Colonic mucosa (tissue), 4 donors: ENCODE results near the gene GATAD2B. TPM values are rescaled to one million over a fixed set of nuclear protein-coding genes. Genes with fewer than 3 reads are reported as not detected.

Source experiments
- DNase-seq: peaks from one replicate; pipeline ENCODE4 v3.0.0-alpha.2; 2020
- H3K27ac ChIP-seq: fragments of 200-600 bp; one replicate; pipeline ENCODE4 v1.8.0; 2021
- H3K27me3 ChIP-seq: fragments of 200-600 bp; one replicate; pipeline ENCODE4 v1.8.0; 2021
- H3K36me3 ChIP-seq: fragments of 200-600 bp; one replicate; pipeline ENCODE4 v1.8.0; 2021
- H3K4me1 ChIP-seq: fragments of 200-600 bp; one replicate; pipeline ENCODE4 v1.8.0; 2021; ENCODE audit warnings: mild to moderate bottlenecking
- H3K4me3 ChIP-seq: fragments of 200-600 bp; one replicate; pipeline ENCODE4 v1.8.0; 2021
- H3K9ac ChIP-seq, 2 donors: one replicate each; pipeline ENCODE4 v1.7.0; 2013; ENCODE audit warnings: control low read depth in 2 of 2, low read depth in 2 of 2, low read length in 2 of 2
- H3K9me3 ChIP-seq: fragments of 200-600 bp; one replicate; pipeline ENCODE4 v1.8.0; 2021
- CTCF ChIP-seq: fragments of 200-600 bp; IDR thresholded peaks from one replicate; pipeline ENCODE4 v1.8.0; 2022; ENCODE audit warnings: antibody characterized with exemption, mild to moderate bottlenecking
- intact Hi-C: fragments of 100-400 bp; cut with DNase I; formaldehyde crosslinking; loops from one replicate; pipeline ENCODE4 v1.14.1; 2022
- total RNA-seq, 2 donors: library from RNA; stranded (reverse); fragmentation: NEBNext Ultra II Directional in 1 of 2; extraction: Animal tissue kit (Norgen Biotek cat#: 25700) in 1 of 2; gene quantifications; one replicate each; pipeline ENCODE4 v1.2.1, GENCODE V29; 2021
- donor health status: healthy.
- donor health status: DM: no; HTN: no; CAD: no.
- donor health status: DM: no; HTN: no; CAD: no.

Gene GATAD2B
- total RNA-seq, 2 donors from 2014 or later, result 32.5 to 36.5 TPM

- no peak overlapping the region for H3K4me3 ChIP-seq
- H3K4me1 ChIP-seq, result peaks cover 7% of the 10 kb centered on the region
- TF ChIP-seq CTCF, result no peak
- intact Hi-C loops, result no loop called here
- no peak for DNase-seq
- H3K9me3 ChIP-seq, result no peaks in the 10 kb centered on the region
- no peak overlapping the region for H3K27ac ChIP-seq
- no peak overlapping the region for H3K9ac ChIP-seq
- H3K36me3 ChIP-seq, result no peaks in the 10 kb centered on the region
- no peaks in the 10 kb centered on the region for H3K27me3 ChIP-seq
Observed at GRCh38 chr1:153880024-153880423, 42.7 kb downstream of the GATAD2B start.

GRCh38 chr1:153877112-153877511 is 45.7 kb downstream of the GATAD2B start:
- Histone ChIP-seq H3K4me3 (no peak overlapping the region), H3K4me1 (peaks cover 7% of the 10 kb centered on the region), H3K9ac (no peak overlapping the region), H3K27me3 (no peaks in the 10 kb centered on the region), H3K27ac (no peak overlapping the region), H3K36me3 (no peaks in the 10 kb centered on the region), H3K9me3 (no peaks in the 10 kb centered on the region)
- no peak for TF ChIP-seq CTCF
- intact Hi-C loops, result no loop called here
- no peak for DNase-seq

- Histone ChIP-seq H3K4me1 (no peaks in the 10 kb centered on the region), H3K27me3 (no peaks in the 10 kb centered on the region), H3K9ac (no peak overlapping the region), H3K9me3 (no peaks in the 10 kb centered on the region), H3K27ac (no peak overlapping the region), H3K36me3 (no peaks in the 10 kb centered on the region), H3K4me3 (no peak overlapping the region)
- intact Hi-C loops, result no loop called here
- no peak for DNase-seq
- TF ChIP-seq CTCF, result no peak
Observed at GRCh38 chr1:153872934-153873333, 49.8 kb downstream of the GATAD2B start.

GRCh38 chr1:153872331-153872730 is 50.4 kb downstream of the GATAD2B start:
- Histone ChIP-seq H3K36me3 (no peaks in the 10 kb centered on the region), H3K9me3 (no peaks in the 10 kb centered on the region), H3K9ac (no peak overlapping the region), H3K27ac (no peak overlapping the region), H3K4me3 (no peak overlapping the region), H3K4me1 (no peaks in the 10 kb centered on the region), H3K27me3 (no peaks in the 10 kb centered on the region)
- TF ChIP-seq CTCF, result no peak
- intact Hi-C loops, result no loop called here
- no peak for DNase-seq

- Histone ChIP-seq H3K27ac (no peak overlapping the region), H3K9me3 (no peaks in the 10 kb centered on the region), H3K27me3 (no peaks in the 10 kb centered on the region), H3K4me1 (no peaks in the 10 kb centered on the region), H3K4me3 (no peak overlapping the region), H3K9ac (no peak overlapping the region), H3K36me3 (no peaks in the 10 kb centered on the region)
- no peak for TF ChIP-seq CTCF
- intact Hi-C loops, result no loop called here
- DNase-seq, result no peak
Observed at GRCh38 chr1:153869486-153869885, 53.3 kb downstream of the GATAD2B start.
